Brain microvascular endothelial cell (primary cell): Measurements from ENCODE around the gene LCN9.

Source experiments
- DNase-seq: peaks from one replicate; pipeline ENCODE4 v3.0.0-alpha.2; 2020
- H3K27ac ChIP-seq: fragments of 250-450 bp; sonication (Bioruptor Pico); 2 replicates; pipeline ENCODE4 v1.5.1; 2020; ENCODE audit warnings: mild to moderate bottlenecking, moderate library complexity
- H3K27me3 ChIP-seq: fragments of 250-450 bp; sonication (Bioruptor Pico); replicated peaks from 2 replicates; pipeline ENCODE4 v1.5.1; 2020; ENCODE audit warnings: mild to moderate bottlenecking
- H3K36me3 ChIP-seq: fragments of 250-450 bp; sonication (Bioruptor Pico); replicated peaks from 2 replicates; pipeline ENCODE4 v1.5.1; 2020; ENCODE audit warnings: mild to moderate bottlenecking
- H3K4me3 ChIP-seq: 2 replicates; pipeline ENCODE4 v1.5.1; 2011; ENCODE audit warnings: low read depth, mild to moderate bottlenecking, control low read depth, low read length, moderate library complexity
- CTCF ChIP-seq: IDR thresholded peaks from 2 replicates; pipeline ENCODE4 v1.5.1; 2011; ENCODE audit warnings: low read depth, mild to moderate bottlenecking, moderate library complexity, low read length, control low read depth, inconsistent platforms; ENCODE audit errors: missing control alignments
- in situ Hi-C: cut with HindIII; loops from 2 replicates; pipeline ENCODE4 v1.10.0; 2017; ENCODE audit warnings: low sequenced_read_pairs, low pct_ligation_motif_present

The LCN9 gene

GRCh38 chr9:135649508-135649907 is 13.6 kb upstream of the LCN9 start:
- TF ChIP-seq CTCF: no peak
- H3K27me3 ChIP-seq: no peaks in the 10 kb centered on the region
- DNase-seq: no peak
- no peak overlapping the region for H3K4me3 ChIP-seq
- H3K27ac ChIP-seq: no peak overlapping the region
- in situ Hi-C loops: no loop called here
- H3K36me3 ChIP-seq: no peaks in the 10 kb centered on the region

GRCh38 chr9:135650408-135650807 is 12.7 kb upstream of the LCN9 start:
- in situ Hi-C loops: no loop called here
- no peak for DNase-seq
- Histone ChIP-seq H3K4me3 (no peak overlapping the region), H3K36me3 (no peaks in the 10 kb centered on the region), H3K27ac (no peak overlapping the region), H3K27me3 (no peaks in the 10 kb centered on the region)
- no peak for TF ChIP-seq CTCF

GRCh38 chr9:135655317-135655716 is 7.8 kb upstream of the LCN9 start:
- no peak for DNase-seq
- H3K36me3 ChIP-seq: no peaks in the 10 kb centered on the region
- H3K27ac ChIP-seq: no peak overlapping the region
- no peak overlapping the region for H3K4me3 ChIP-seq
- H3K27me3 ChIP-seq: no peaks in the 10 kb centered on the region
- TF ChIP-seq CTCF: no peak
- in situ Hi-C loops: no loop called here

GRCh38 chr9:135657416-135657815 is 5.7 kb upstream of the LCN9 start:
- TF ChIP-seq CTCF: no peak
- no peak overlapping the region for H3K4me3 ChIP-seq
- in situ Hi-C loops: no loop called here

GRCh38 chr9:135659252-135659651 is 3.9 kb upstream of the LCN9 start:
- no peaks in the 10 kb centered on the region for H3K36me3 ChIP-seq
- in situ Hi-C loops: no loop called here
- H3K4me3 ChIP-seq: no peak overlapping the region

More at GRCh38 chr9:135657416-135657815, 5.7 kb upstream of the LCN9 start:
- no peaks in the 10 kb centered on the region for H3K27me3 ChIP-seq
- no peak for DNase-seq
- H3K27ac ChIP-seq: no peak overlapping the region
- no peaks in the 10 kb centered on the region for H3K36me3 ChIP-seq

More at GRCh38 chr9:135659252-135659651, 3.9 kb upstream of the LCN9 start:
- no peak for DNase-seq
- TF ChIP-seq CTCF: no peak
- Histone ChIP-seq H3K27ac (no peak overlapping the region), H3K27me3 (no peaks in the 10 kb centered on the region)
